Measurements from ENCODE around the gene KIF18A.

DNA sequence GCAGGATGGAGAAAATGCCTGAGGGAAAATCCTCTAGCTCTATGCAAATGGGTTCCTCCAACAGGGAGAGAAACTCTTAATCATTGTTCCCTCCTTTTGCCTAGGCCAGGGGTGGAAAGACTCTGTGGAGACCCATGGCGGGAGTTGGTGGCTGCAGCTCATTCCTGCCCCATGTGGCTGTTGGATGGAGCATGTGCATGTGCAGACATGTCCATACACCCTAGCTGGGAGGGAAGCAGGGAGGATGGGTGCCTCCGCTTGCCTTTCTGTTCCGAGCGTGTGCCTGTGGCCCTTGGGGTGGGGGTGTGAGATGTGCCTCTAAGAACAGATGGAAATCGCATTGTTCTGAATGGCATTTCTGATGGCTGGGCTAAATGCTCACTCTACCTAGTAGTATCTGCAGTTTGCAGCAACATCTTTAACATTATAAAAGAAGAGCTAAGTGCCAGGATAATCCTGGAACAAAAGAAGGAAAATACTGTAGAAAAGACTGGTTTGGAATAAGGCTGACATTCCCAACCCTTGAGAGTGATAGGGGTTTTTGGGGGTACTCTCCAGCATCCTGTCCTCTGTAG is 32.0 kb upstream of the KIF18A start:
- TF ChIP-seq, protein P1, sequence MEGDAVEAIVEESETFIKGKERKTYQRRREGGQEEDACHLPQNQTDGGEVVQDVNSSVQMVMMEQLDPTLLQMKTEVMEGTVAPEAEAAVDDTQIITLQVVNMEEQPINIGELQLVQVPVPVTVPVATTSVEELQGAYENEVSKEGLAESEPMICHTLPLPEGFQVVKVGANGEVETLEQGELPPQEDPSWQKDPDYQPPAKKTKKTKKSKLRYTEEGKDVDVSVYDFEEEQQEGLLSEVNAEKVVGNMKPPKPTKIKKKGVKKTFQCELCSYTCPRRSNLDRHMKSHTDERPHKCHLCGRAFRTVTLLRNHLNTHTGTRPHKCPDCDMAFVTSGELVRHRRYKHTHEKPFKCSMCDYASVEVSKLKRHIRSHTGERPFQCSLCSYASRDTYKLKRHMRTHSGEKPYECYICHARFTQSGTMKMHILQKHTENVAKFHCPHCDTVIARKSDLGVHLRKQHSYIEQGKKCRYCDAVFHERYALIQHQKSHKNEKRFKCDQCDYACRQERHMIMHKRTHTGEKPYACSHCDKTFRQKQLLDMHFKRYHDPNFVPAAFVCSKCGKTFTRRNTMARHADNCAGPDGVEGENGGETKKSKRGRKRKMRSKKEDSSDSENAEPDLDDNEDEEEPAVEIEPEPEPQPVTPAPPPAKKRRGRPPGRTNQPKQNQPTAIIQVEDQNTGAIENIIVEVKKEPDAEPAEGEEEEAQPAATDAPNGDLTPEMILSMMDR (optimal IDR thresholded peaks at IDR 0.05 in 1 of 3, IDR thresholded peaks at IDR 0.05 in 1 of 3, conservative IDR thresholded peaks at IDR 0.05 in 1 of 3; ENCODE audit: extremely low read depth in 1 of 3, insufficient read depth in 2 of 3, low read length in 3 of 3) = no peak
- no peak for TF ChIP-seq EZH2 (IDR thresholded peaks at IDR 0.05; ENCODE audit: low read length)

Measured in keratinocyte (primary cell).